RCC 7860 (cell line): ENCODE measurements around the gene ARFGAP2.

Experiments used
- DNase-seq: peaks from one replicate; pipeline ENCODE4 v3.0.0-alpha.2; 2015; ENCODE audit warnings: low spot score
- FAIRE-seq: peaks from 2 replicates; lab custom pipeline; 2012; peaks lifted over from hg19 to GRCh38; lab: Jason Lieb, UNC

Gene ARFGAP2

GRCh38 chr11:47172740-47173336, 3.8 kb downstream of the ARFGAP2 start:
- DNase-seq (no peak), FAIRE-seq (no peak)

- FAIRE-seq: no peak
- DNase-seq: no peak
These were observed 4.8 kb downstream of the ARFGAP2 start for GRCh38 chr11:47171856-47172255.

GRCh38 chr11:47171061-47171838, 5.4 kb downstream of the ARFGAP2 start:
- FAIRE-seq: no peak

GRCh38 chr11:47166368-47166767, 10.3 kb downstream of the ARFGAP2 start:
- DNase-seq (no peak), FAIRE-seq (no peak)

More at GRCh38 chr11:47171061-47171838, 5.4 kb downstream of the ARFGAP2 start:
- DNase-seq: no peak

GRCh38 chr11:47165253-47165840, 11.3 kb downstream of the ARFGAP2 start:
- DNase-seq (no peak), FAIRE-seq (no peak)

- DNase-seq (no peak), FAIRE-seq (no peak)
These were observed 12.4 kb downstream of the ARFGAP2 start for GRCh38 chr11:47164321-47164720.

GRCh38 chr11:47163898-47164297, 12.8 kb downstream of the ARFGAP2 start:
- FAIRE-seq: no peak
- DNase-seq: no peak

- no peak for DNase-seq
- FAIRE-seq: no peak
These were observed 13.5 kb downstream of the ARFGAP2 start for GRCh38 chr11:47163193-47163592.

GRCh38 chr11:47162426-47162825, 14.3 kb downstream of the ARFGAP2 start:
- DNase-seq (no peak), FAIRE-seq (no peak)

- FAIRE-seq: no peak
- no peak for DNase-seq
These were observed 14.8 kb downstream of the ARFGAP2 start for GRCh38 chr11:47161890-47162289.

- peak; percentile 36 for DNase-seq
- no peak for FAIRE-seq
These were observed 15.4 kb downstream of the ARFGAP2 start for GRCh38 chr11:47161134-47161854.

GRCh38 chr11:47160753-47161133, 15.9 kb downstream of the ARFGAP2 start:
- DNase-seq: no peak
- FAIRE-seq: no peak

GRCh38 chr11:47158242-47158641, 18.4 kb downstream of the ARFGAP2 start:
- DNase-seq: no peak
- no peak for FAIRE-seq

GRCh38 chr11:47157805-47158204, 18.9 kb downstream of the ARFGAP2 start:
- no peak for FAIRE-seq
- no peak for DNase-seq

GRCh38 chr11:47156951-47157350, 19.7 kb downstream of the ARFGAP2 start:
- FAIRE-seq: no peak
- DNase-seq: no peak

GRCh38 chr11:47156333-47156732, 20.3 kb downstream of the ARFGAP2 start:
- FAIRE-seq: no peak
- DNase-seq: no peak

GRCh38 chr11:47155879-47156278, 20.8 kb downstream of the ARFGAP2 start:
- no peak for FAIRE-seq

GRCh38 chr11:47154616-47155570, 21.8 kb downstream of the ARFGAP2 start:
- DNase-seq (no peak), FAIRE-seq (no peak)

More at GRCh38 chr11:47155879-47156278, 20.8 kb downstream of the ARFGAP2 start:
- DNase-seq: no peak

GRCh38 chr11:47152953-47153950, 23.4 kb downstream of the ARFGAP2 start:
- DNase-seq (peak; percentile 42), FAIRE-seq (peak; percentile 7)
